ENCODE results near the gene BLTP3A.
"Not testable (repeated sequence)": the region's sequence is repeated elsewhere in the genome, so short reads cannot be mapped to it uniquely, and the experiment has no call there.

The BLTP3A gene

GRCh38 chr6:34792605-34793500, 970 bp downstream of the BLTP3A start:
- peak; percentile 52 for DNase-seq (ENCODE audit: low spot score)
- TF ChIP-seq CTCF (IDR thresholded peaks at IDR 0.05; ENCODE audit: borderline replicate concordance, control extremely low read depth, extremely low read depth, insufficient read depth, missing control alignments) = no peak
- in situ Hi-C loops (cut with MboI; ENCODE audit: low sequenced_read_pairs, unreplicated experiment) = no loop called here

- no peak for DNase-seq (ENCODE audit: low spot score)
- in situ Hi-C loops (cut with MboI; ENCODE audit: low sequenced_read_pairs, unreplicated experiment) = no loop called here
- no peak for TF ChIP-seq CTCF (IDR thresholded peaks at IDR 0.05; ENCODE audit: borderline replicate concordance, control extremely low read depth, extremely low read depth, insufficient read depth, missing control alignments)
Observed at GRCh38 chr6:34793877-34794276, 2.0 kb downstream of the BLTP3A start.

- no peak for TF ChIP-seq CTCF (IDR thresholded peaks at IDR 0.05; ENCODE audit: borderline replicate concordance, control extremely low read depth, extremely low read depth, insufficient read depth, missing control alignments)
- in situ Hi-C loops (cut with MboI; ENCODE audit: low sequenced_read_pairs, unreplicated experiment) = no loop called here
- no peak for DNase-seq (ENCODE audit: low spot score)
Observed at GRCh38 chr6:34795836-34796425, 4.0 kb downstream of the BLTP3A start.

- in situ Hi-C loops (cut with MboI; ENCODE audit: low sequenced_read_pairs, unreplicated experiment) = no loop called here
- DNase-seq (ENCODE audit: low spot score) = no peak
- no peak for TF ChIP-seq CTCF (IDR thresholded peaks at IDR 0.05; ENCODE audit: borderline replicate concordance, control extremely low read depth, extremely low read depth, insufficient read depth, missing control alignments)
Observed at GRCh38 chr6:34798057-34798456, 6.2 kb downstream of the BLTP3A start.

- TF ChIP-seq CTCF (IDR thresholded peaks at IDR 0.05; ENCODE audit: borderline replicate concordance, control extremely low read depth, extremely low read depth, insufficient read depth, missing control alignments) = no peak
- in situ Hi-C loops (cut with MboI; ENCODE audit: low sequenced_read_pairs, unreplicated experiment) = no loop called here
Observed at GRCh38 chr6:34799547-34799946, 7.7 kb downstream of the BLTP3A start.

GRCh38 chr6:34804543-34804942, 12.7 kb downstream of the BLTP3A start:
- in situ Hi-C loops (cut with MboI; ENCODE audit: low sequenced_read_pairs, unreplicated experiment) = no loop called here
- no peak for DNase-seq (ENCODE audit: low spot score)
- no peak for TF ChIP-seq CTCF (IDR thresholded peaks at IDR 0.05; ENCODE audit: borderline replicate concordance, control extremely low read depth, extremely low read depth, insufficient read depth, missing control alignments)

More at GRCh38 chr6:34799547-34799946, 7.7 kb downstream of the BLTP3A start:
- no peak for DNase-seq (ENCODE audit: low spot score)

GRCh38 chr6:34805074-34805473, 13.2 kb downstream of the BLTP3A start:
- in situ Hi-C loops (cut with MboI; ENCODE audit: low sequenced_read_pairs, unreplicated experiment) = not testable (repeated sequence)

More at GRCh38 chr6:34805074-34805473, 13.2 kb downstream of the BLTP3A start:
- not testable (repeated sequence) for DNase-seq (ENCODE audit: low spot score)
